GM21825 (cell line): ENCODE measurements around the gene YBEY.
"Not testable (repeated sequence)": the region's sequence is repeated elsewhere in the genome, so short reads cannot be mapped to it uniquely, and the experiment has no call there.

Source experiments
- ATAC-seq: cut with Tn5 transposase; IDR thresholded peaks from one replicate; pipeline ENCODE4 v1.9.1; 2021; ENCODE audit warnings: mild to moderate bottlenecking, moderate library complexity; ENCODE audit not compliant: unreplicated experiment

Gene YBEY, protein sequence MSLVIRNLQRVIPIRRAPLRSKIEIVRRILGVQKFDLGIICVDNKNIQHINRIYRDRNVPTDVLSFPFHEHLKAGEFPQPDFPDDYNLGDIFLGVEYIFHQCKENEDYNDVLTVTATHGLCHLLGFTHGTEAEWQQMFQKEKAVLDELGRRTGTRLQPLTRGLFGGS

DNA sequence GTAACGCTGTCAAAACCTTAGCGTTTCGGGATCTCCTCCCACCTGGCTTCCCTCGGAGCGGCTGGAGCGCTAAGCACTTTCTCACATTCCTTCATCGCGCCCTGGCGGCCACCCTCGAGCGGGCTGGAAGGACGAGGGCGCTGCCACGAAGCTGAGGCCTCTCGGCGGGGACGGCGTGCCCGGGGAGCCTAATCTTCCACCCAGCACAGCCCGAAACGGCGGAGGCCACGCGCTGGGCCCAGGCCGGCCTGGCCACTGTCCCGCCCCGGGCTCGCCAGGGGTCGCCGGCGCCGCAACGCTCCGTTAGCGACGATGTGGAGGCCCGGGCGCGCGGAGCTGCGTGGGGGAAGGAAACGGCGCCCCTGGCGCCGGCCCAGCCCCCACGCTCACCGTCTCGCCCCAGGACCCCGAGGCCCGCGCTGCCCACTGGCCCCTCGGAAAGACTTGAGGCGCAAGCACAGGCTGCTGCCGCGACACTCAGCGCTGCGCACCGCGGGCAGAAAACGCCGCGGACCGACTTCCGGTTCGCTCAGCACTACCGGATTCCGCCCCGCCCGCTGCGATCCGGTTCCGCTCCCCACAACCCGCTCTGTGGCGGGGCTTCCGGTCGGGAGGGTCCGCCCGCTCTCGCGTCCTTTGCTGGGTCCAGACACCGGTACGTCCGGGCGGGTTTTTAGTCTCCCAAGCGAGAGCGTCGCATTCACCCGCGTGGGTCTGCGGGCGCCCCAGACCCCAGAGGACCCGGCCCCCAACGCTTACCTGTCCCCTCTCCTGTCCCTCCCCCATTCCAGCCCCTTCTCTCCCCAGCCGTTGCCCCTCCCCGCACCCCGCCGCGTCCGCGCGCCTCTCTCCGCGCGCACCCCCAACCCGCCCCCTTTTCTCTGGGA is at the start of gene YBEY:
YBEY (plus strand) TSS at position 582 of the 887 bp plus-strand sequence. CDS start 572 bp downstream, outside the sequence.
- ATAC-seq = peak; percentile 87

DNA sequence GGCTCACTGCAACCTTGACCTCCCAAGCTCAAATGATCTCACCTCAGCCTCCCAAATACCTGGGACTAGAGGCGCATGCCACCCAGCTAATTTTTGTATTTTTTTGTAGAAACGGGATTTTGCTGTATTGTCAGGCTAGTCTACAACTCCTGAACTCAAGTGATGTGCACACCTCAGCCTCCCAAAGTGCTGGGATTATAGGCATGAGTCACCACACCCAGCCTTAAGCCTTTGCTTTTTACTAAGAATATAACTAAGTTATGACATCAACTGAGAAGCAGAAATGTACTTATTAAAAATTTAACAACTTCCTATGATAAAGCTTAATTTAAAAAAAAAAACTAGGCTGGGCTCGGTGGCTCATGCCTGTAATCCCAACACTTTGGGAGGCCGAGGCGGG is 48.7 kb upstream of the YBEY start:
- ATAC-seq = no peak

DNA sequence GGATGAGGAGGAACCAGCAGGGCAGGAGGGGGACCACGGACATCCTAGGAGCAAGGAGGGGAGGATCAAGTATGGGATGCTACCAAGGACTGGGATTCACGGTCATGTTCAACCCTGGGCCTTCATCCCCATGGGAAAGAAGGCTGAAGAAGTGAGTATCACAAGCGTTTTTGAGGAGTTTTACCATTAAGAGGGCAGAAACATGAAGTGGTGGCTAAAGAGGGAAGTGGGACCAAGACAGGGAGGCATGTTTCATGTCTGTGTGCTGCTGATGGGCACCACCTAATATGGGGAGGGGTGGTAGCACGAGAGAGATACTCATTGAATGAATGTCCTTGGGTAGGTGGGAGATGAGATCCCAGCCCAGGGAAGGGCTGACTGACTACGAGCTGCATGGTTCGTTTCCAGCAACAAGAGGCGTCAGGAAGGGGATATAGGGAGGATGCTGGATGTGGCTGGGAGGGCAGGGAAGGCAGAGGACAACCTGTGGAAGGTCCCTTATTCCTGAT is 46.3 kb upstream of the YBEY start:
- ATAC-seq = no peak

DNA sequence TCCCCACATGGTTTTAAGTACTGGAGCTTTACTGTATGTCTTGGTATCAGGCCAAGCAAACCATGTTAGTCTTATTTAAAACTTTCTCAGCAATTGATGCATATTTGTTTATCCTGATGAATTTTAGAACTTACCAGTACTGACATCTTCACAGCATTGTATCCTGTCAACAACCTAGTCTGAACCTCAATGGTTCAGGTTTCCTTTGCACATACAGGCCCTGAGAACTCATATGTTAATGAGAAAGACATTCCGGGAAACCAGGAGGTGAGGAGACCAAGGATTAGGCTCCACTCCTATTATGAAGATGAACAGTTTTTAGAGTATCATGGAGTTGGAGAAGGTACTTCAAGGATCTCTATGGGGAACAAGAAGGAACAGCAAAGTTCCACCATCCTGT is 44.6 kb upstream of the YBEY start:
- not testable (repeated sequence) for ATAC-seq

DNA sequence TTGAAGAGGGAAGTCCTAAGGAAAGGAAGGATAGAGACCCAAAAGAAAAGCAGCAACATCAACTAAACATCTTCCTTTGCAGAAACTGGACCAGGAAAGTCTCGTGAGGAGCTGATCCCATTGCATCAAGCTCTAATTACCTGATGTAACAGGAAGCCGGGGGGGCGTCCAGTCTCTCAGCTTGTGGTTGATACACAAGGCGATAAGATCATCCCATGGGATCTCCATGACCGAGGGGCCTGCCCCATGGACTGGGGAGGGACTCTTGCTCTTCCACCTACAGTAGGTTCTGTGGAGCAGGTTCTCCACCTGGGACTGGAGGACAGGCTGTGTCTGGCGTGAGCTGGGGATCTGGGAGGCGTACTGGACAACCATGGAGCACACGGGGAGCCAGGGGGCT is 42.8 kb upstream of the YBEY start:
- no peak for ATAC-seq

DNA sequence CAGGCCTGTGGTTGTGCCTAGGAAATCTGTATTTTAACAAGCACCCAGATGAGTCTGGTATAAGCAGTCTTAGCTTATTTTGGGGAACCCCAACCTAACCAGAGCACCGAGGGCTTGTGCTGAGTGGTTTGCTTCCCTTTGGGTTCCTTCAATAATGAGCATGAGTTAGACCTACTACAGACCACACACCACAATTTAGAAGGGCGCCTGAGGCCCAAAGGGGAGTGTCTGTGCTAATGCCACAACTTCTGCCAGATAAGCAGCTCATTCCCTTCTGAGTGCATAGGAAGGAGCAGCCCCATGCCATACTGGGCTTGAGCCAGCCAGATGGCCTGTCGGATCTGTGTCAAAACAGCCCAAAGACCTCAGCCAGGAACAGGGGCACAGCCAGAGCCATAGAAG is 42.2 kb upstream of the YBEY start:
- ATAC-seq = no peak

DNA sequence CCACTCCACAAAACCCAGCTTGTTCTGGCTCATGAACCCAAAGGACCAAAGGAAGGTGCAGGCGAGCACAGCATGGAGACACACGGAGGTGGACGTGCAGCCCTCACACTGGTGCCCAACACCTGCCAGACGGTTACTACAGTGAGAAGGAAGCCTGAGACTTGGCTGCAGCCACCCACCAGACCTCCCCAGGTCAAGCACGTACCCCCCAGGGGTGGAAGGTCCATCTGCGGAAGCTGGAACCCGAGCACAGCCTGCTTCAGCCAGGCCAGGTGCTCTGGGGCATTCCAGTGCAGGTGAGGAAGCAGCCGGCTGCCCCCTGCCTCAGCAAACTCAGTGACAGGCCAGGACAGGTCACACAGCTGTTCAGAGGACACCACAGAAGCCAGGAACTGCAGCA is 41.5 kb upstream of the YBEY start:
- no peak for ATAC-seq

DNA sequence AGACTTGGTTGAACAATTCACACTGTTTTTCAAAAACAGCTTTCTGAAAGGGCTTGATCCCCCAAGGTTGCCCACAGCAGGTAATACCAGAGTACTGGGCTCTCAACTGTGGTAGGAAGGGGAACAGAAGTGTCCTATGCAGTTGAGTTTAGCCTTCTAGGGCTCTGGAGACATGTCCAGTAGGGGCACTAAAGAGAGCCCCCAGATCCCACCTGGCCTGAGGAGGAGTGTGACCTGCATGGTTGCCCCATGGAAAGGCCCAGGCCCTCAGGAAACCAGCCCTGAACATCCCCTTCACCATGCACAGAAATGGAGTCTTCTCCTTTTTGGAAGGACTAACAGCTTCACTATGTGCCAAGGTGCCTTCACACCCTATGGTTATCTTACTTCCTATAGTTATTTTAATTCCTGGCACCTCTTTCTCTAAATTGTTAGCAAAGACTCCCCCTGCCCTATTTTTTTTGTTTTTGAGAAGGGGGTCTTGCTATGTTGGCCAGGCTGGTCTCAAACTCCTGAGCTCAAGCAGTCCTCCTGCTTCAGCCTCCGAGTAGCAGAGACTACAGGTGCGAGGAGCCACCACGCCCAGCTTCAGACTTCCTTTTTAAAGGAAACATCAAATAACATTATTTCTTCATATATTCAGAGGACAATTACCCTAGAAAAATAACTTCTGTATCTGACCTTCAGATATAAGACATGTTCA is 40.8 kb upstream of the YBEY start:
- no peak for ATAC-seq

DNA sequence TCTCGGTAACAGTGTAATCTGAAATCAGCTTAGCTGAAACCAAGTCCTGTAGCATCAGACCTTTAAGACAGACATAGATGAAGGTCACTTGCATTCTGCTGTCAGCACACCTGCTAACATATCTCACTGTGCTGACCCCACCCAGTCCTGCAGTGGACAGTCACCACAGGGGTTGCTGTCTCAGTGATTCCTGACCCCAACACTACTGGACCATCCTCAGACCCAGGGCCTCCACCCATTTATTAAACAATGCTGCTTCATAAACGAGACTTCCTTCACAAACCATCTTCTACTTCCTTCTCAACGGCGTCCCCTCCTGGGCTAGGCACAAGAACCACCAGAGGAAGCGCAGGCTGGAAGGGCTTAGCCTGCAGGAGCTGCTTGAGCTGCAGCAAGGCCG is 39.8 kb upstream of the YBEY start:
- no peak for ATAC-seq

DNA sequence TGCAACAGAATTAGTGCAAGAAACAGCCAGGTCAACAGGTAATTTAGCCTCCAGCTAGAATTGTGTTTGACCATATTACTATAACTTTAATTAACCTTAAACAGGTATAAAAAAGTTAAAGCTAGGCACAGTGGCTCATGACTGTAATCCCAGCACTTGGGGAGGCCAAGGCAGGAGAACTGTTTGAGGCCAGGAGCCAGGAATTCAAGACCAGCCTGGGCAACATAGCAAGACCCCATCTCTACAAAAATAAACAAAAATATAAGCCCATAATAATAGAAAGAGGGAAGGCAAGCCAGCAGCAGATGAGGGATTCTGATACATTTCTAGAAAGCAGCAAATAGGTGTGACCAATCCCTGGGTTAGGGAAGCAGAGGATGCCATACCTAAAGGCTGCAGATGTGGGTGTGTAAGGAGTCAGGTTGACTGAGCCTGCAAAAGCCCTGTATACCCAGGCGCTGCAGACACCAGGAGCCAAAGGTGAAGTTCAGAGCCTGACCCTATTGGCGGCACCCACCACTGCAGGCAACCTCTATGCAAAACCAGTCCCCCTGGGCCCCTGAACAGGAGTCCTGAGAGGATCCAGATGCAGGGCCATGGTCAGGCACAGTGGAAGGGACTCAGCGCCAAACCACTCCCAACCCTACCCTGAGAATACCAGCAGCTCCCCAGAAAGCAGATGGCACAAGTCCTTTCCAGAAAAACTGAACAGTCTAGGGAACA is 38.3 kb upstream of the YBEY start:
- no peak for ATAC-seq

DNA sequence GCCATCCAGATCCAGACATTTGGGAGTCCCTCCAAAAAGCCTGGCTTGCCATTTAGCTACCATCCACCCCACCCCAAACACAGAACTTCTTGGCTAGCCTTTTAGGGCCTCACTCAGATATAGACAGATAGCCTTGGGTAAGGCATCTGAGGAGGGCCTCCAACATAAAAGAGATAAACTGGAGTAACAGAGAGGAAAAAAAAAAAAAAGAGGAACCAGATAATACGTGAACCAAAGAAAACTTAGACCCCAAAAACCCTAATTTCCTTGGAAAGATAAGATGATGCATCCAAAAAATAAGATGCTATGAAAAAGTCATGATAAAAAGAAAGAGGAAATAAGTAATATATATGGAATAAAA is 37.7 kb upstream of the YBEY start:
- ATAC-seq = no peak

DNA sequence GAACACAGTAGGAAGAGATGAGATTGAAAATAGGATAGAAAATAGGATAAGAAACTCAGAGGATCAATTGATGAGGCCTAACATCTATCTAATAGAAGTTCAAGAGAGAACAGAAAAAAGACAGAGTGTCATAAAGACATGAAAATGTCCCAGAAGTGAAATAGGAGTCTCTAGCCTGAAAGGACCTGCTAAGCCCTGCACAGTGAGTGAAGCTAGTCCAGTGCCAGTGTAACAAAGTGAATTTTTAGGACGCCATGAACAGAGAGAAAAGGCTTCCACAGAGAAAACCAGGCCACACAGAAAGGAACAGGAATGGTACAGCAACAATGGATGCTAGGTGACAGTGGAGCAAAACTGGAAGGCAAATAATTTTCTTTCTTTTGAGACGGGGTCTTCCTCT is 37.3 kb upstream of the YBEY start:
- ATAC-seq = no peak

DNA sequence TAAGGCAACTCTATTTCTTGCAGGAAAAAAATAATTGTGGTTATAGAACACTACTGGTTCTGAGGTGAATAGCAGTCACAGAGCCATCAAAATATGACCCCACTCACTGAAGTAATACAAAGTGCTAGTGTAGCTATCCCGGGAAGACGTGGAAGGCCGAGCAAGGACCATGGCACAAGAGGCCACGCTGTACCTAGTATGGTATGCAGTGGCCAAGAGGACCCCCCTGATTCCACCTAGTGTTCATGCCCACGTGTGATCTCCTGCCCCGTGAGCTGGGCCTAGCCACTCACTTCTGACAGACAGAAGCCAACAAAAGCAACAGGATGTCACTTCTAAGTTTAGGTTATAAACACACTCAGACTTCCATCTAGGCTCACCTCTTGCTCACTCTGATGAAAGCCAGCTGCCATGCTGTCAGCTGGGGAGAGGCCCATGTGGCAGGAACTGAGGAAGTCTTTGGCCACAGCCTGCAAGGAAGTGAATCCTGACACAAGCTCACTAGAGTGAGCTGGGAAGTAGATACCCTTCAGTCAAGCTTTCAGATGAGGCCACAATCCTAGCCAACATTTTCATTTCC is 35.9 kb upstream of the YBEY start:
- no peak for ATAC-seq

DNA sequence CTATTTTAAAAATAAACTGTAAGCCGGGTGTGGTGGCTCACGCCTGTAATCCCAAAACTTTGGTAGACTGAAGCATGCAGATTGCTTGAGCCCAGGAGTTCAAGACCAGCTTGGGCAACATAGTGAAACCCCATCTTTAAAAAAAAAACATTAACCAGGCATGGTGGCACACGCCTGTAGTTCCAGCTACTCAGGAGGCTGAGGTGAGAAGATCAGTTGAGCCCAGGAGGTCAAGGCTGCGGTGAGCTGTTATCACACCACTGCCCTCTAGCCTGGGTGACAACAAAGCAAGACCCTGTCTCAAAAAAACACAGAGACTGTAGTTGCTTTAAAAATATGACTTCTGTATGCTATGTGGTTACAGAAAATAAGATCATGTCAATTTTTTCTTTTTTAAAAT is 33.3 kb upstream of the YBEY start:
- no peak for ATAC-seq

DNA sequence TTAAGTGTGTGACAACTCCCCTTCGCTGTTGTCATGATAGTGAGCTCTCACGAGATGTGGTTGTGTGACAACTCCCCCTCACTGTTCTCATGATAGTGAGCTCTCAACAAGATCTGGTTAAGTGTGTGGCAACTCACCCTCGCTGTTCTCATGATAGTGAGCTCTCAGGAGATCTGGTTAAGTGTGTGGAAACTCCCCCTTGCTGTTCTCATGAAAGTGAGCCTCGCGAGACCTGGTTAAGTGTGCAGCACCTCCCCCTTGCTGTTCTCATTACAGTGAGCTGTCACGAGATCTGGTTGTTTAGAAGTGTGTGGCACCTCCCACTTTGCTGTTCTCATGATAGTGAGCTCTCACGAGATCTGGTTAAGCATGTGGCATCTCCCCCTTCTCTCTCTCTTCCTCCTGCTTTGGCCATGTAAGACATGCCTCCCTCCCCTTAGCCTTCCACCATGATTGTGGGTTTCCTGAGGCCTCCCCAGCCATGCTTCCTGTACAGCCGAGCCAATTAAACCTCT is 32.5 kb upstream of the YBEY start:
- peak; percentile 54 for ATAC-seq

DNA sequence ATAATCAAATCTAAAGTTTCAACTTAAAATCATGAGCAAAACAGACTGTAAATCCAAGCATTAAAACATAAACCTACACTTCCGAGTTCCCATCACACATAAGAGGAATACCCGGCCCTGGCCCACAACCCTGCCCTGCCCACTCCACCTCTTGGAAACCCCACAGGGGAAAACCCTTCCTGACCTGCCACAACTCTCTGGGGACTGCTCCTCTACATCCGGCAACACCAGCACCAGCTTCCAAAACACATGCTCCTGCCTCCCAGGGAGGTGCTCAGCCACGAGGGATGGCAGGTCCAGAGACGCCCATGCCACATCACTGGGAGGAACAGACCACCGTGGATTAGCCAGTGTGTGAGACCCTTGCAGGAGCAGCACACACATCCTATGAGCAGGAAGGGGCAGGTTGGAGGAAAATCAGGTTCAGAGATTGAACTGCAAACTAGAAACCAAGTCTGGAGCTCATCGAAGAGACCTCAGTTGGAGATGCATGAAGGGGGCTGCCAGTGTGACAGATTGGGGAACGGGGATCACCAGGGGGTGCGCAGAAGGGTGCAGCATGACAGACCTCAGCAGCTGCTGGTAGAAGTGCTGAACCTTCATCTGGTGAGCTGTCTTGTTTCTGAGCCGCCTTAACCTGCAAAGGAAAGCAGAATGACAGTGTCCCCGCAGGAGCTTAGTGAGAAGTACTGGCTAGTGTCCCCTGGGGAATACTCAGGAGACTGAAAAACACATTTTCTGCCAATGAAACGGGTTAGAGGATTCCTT is 31.8 kb upstream of the YBEY start:
- ATAC-seq = peak; percentile 48

DNA sequence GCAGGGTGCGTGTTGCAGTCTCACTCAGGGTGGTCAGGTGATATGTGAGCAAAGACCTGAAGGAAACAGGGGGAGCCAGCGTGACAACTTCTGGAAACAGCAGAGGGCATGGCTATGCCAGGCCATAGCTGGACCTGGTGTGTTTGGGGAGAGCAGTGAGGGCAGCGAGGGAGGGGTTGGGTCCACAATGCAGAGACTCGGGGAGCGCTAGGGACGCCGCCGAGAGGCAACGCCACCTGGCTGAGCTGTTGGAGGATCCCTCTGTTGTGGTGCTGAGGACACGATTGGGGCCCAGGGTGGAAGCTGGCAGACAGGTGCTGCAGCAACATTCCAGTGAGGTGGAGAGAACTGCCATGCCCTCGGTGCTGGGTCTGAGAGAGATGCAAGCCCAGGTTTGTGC is 31.0 kb upstream of the YBEY start:
- no peak for ATAC-seq

DNA sequence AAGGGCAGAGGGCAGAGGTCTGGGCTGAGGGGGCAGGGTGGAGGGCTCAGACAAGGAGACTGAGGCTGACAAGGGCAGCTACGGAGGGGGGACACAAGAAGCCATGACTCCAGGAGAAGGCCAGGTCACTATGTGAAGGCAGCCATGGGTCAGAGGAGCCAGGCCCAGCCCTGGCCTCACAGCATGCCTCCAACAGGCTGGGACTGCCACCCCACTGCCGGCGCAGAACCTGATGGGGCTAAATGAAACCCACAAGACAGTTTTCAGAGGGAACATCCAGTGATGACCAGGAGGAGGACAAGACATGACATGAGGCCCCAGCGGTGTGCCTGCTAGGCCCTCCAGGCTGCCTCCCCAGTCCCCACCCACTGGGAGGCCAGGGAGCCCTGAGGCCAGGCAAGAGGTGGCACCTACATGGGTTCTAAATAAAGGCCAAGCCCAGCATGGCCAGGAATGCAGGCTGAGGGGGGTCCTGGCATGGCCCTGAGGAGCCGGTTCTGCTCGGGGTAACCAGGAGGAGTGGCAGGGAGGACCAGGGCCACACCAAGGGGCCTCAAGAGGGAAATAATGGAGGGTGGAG is 30.3 kb upstream of the YBEY start:
- ATAC-seq = no peak

DNA sequence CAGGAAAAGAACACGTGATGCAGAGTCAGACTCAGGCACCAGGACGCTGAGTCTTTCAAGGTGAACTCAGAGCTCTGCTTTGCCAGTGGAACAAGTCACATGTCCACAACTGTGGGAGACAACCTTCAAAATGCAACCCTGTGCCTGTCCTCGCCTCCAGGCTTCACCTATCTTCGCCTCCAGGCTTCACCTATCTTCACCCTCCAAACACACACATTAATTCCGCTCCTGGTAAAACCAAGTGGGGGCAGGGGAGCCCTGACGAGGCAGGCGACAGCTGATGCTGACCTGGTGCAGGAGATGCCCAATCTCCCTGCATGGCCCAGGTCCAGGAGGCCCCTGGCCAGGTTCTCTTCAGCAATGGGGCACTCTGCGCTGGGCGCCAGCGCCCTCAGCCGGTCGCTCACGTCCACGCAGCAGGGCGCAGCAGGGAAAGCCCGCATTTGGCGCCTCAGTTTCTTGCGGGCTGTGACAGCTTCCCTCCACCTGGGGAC is 29.6 kb upstream of the YBEY start:
- no peak for ATAC-seq
